SU-DHL-6 (cell line): ENCODE measurements around the gene DSTYK.

Experiments
- EZH2phosphoT487 ChIP-seq: fragments of 200-600 bp; sonication (generic), shearing (Covaris generic); conservative IDR thresholded peaks from 2 replicates; pipeline ENCODE4 v1.6.1; 2018; ENCODE audit warnings: mild to moderate bottlenecking, antibody characterized with exemption, low read length, moderate library complexity, mixed read lengths
- TF ChIP-seq, protein P1 (sequence below): fragments of 200-600 bp; sonication (generic); IDR thresholded peaks from one replicate; pipeline ENCODE4 v1.5.1; 2017; ENCODE audit warnings: antibody characterized with exemption, mild to moderate bottlenecking, low read length, moderate library complexity; ENCODE audit not compliant: insufficient read depth, poor library complexity, severe bottlenecking

DNA sequence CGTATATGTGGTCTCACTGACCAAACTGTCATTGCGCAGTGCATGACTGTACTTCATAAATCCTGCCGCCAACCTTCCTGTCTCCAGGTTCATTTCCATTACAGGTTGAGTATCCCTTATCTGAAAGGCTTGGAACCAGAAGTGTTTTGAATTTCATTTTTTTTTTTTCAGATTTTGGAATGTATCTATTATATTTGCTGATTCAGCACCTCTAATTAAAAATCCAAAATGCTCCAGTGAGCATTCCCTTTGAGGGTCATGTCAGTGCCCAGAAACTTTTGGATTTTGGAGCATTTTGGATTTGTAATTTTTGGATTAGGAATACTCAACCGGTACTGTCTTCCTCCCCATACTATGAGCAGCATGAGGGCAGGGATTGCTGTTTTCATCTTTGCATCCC is 59.0 kb downstream of the DSTYK start:
- TF ChIP-seq, protein P1, sequence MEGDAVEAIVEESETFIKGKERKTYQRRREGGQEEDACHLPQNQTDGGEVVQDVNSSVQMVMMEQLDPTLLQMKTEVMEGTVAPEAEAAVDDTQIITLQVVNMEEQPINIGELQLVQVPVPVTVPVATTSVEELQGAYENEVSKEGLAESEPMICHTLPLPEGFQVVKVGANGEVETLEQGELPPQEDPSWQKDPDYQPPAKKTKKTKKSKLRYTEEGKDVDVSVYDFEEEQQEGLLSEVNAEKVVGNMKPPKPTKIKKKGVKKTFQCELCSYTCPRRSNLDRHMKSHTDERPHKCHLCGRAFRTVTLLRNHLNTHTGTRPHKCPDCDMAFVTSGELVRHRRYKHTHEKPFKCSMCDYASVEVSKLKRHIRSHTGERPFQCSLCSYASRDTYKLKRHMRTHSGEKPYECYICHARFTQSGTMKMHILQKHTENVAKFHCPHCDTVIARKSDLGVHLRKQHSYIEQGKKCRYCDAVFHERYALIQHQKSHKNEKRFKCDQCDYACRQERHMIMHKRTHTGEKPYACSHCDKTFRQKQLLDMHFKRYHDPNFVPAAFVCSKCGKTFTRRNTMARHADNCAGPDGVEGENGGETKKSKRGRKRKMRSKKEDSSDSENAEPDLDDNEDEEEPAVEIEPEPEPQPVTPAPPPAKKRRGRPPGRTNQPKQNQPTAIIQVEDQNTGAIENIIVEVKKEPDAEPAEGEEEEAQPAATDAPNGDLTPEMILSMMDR: no peak
- TF ChIP-seq EZH2phosphoT487: no peak
